Stimulated activated effector memory CD8-positive, alpha-beta T cell treated with anti-CD3 and anti-CD28 coated beads, Interleukin-12 subunit alpha, Interleukin-12 subunit beta, amount 100 ng/mL, for 72 hours (primary cell): ENCODE measurements around the gene NOTCH1.

Source experiments
- ATAC-seq: fragments of 150-1000 bp; cut with Tn5 transposase; 2 replicates; pipeline ENCODE4 v1.10.0; 2021
- DNase-seq, 2 donors: peaks; one replicate each; pipeline ENCODE4 v3.0.0; 2021 to 2022; ENCODE audit warnings: low spot score in 2 of 2
- H3K27ac Mint-ChIP-seq: one replicate; pipeline ENCODE4 v1.8.0; 2022; ENCODE audit warnings: mild to moderate bottlenecking, mixed read lengths
- H3K36me3 Mint-ChIP-seq: one replicate; pipeline ENCODE4 v1.8.0; 2022; ENCODE audit warnings: mild to moderate bottlenecking, mixed read lengths
- H3K4me1 Mint-ChIP-seq: one replicate; pipeline ENCODE4 v1.8.0; 2022; ENCODE audit warnings: mixed read lengths
- H3K4me3 Mint-ChIP-seq: one replicate; pipeline ENCODE4 v1.8.0; 2022; ENCODE audit warnings: mild to moderate bottlenecking, mixed read lengths
- H3K9me3 Mint-ChIP-seq: one replicate; pipeline ENCODE4 v1.8.0; 2022; ENCODE audit warnings: mixed read lengths

Gene NOTCH1

DNA sequence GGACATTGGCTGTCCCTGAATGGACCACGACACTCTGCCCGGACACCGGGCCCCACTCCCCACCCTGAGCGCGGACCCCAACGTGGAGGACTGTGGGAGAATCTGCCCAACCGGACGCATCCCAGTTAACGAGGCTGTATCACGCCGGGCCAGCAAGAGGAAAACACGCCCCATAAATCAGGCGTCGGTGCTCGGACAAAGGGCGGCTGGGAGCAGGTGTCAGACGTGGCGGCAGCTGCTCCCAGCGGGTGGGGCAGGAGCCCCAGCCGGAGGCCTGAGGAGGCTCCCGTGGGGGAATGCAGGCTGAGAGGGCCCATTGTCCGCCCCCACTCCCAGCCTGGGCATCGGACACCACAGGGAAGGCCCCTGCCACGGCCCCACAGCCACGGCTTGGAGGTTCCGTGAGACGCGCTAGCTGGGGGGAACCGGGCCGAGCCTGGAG is 19.2 kb downstream of the NOTCH1 start:
- Mint-ChIP-seq H3K4me1 (peaks cover 32% of the 10 kb centered on the region), H3K9me3 (no peaks in the 10 kb centered on the region), H3K4me3 (no peak overlapping the region), H3K27ac (no peak overlapping the region), H3K36me3 (peaks cover 47% of the 10 kb centered on the region)
- ATAC-seq, result no peak
- no peak for DNase-seq

- Mint-ChIP-seq H3K4me3 (no peak overlapping the region), H3K36me3 (peaks cover 44% of the 10 kb centered on the region), H3K4me1 (peaks cover 27% of the 10 kb centered on the region), H3K9me3 (no peaks in the 10 kb centered on the region), H3K27ac (no peak overlapping the region)
- no peak for ATAC-seq
- no peak for DNase-seq
Measured at GRCh38 chr9:136525841-136526499, 19.9 kb downstream of the NOTCH1 start.

GRCh38 chr9:136525207-136525606 is 20.6 kb downstream of the NOTCH1 start:
- DNase-seq (no peak), ATAC-seq (no peak)
- H3K4me1 Mint-ChIP-seq, result peaks cover 21% of the 10 kb centered on the region
- H3K27ac Mint-ChIP-seq, result peak overlapping the region; percentile 12
- no peak overlapping the region for H3K4me3 Mint-ChIP-seq
- peaks cover 46% of the 10 kb centered on the region for H3K36me3 Mint-ChIP-seq
- no peaks in the 10 kb centered on the region for H3K9me3 Mint-ChIP-seq

GRCh38 chr9:136522314-136523237 is 23.3 kb downstream of the NOTCH1 start:
- no peak overlapping the region for H3K4me3 Mint-ChIP-seq
- peaks cover 5% of the 10 kb centered on the region for H3K4me1 Mint-ChIP-seq
- DNase-seq, result no peak
- peaks cover 52% of the 10 kb centered on the region for H3K36me3 Mint-ChIP-seq
- ATAC-seq, result no peak
- H3K27ac Mint-ChIP-seq, result no peak overlapping the region
- H3K9me3 Mint-ChIP-seq, result no peaks in the 10 kb centered on the region

DNA sequence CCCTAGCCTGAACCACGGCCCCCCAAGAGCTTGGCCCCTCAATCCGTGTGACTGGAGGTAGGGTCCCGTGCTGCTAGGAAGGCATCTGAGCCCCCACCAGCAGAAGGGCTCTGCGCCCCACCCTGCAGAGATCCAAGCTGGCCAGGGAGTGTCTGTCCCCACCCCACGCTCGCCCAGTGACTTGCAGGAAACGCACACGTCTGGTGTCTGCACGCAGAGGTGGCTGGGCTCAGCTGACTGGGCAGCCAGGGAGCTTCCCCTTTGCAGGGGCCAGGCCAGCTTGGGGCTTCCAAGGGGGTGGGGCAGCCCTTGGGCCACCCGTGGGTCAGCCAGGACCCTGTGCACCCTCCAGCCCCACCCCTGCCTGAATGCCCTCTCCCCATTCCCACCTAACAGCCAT is 24.3 kb downstream of the NOTCH1 start:
- Mint-ChIP-seq H3K36me3 (peaks cover 54% of the 10 kb centered on the region), H3K4me1 (peaks cover 5% of the 10 kb centered on the region), H3K9me3 (no peaks in the 10 kb centered on the region), H3K27ac (no peak overlapping the region), H3K4me3 (no peak overlapping the region)
- DNase-seq, result no peak
- ATAC-seq, result no peak

DNA sequence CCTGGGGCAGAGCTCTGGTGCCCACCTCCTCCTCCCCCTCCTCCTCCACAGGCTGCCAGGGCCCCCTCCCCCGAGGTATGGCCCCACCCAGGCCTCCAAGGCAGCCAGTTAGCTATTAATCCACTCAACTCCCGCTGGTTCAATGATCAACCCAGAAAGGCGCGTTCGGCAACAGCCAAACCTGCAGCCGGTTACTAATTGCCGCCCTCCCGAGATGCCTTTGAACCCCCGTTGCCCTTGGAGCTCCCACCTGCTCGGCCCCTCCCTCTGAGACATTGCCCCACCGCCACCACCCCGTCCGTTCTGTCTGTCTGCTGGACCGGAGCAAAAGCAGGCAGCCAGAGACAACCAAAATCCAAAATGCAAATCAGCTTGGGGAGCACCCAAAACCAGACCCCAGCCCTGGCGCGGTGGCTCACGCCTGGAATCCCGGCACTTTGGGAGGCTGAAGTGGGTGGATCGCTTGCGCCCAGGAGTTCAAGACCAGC is 25.8 kb downstream of the NOTCH1 start:
- H3K4me3 Mint-ChIP-seq, result no peak overlapping the region
- H3K9me3 Mint-ChIP-seq, result no peaks in the 10 kb centered on the region
- H3K36me3 Mint-ChIP-seq, result peaks cover 59% of the 10 kb centered on the region
- ATAC-seq (no peak), DNase-seq (no peak)
- H3K27ac Mint-ChIP-seq, result no peak overlapping the region
- no peaks in the 10 kb centered on the region for H3K4me1 Mint-ChIP-seq

DNA sequence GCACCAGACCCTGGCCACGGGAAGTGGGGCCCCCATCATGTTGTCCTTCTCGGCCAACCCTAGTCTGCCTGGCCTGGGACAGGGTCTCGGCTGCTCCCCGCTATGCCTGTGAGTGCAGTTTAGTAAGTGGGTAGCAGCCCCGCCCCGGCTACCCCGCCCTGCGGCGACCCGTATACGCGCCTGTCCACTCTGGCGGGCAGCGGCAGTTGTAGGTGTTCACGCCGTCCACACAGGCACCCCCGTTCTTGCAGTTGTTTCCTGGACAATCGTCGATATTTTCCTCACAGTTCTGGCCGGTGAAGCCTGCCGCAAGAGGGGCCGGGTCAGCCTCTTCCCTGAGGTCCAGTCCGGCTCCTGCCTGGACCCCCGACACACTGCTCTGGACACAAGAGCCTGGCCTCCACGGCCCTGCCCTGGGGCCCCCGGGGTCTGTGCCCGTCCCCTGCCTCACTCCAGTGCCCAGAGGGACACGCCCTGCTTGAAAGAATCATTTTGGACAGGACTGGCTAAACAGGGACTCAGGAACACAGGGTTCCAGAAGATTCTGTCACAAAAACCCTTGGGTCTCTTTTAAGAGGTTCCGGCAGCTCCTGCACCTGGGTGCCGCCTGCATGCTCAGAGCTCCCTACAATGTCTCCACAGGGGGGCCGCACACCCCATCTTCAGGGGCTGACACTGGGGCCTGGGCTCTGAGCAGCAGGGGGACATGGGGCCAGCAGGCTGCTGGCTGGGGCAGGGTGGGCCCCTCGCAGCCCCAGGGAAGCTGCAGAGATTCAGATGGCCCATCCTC is 26.4 kb downstream of the NOTCH1 start:
- no peak for ATAC-seq
- peaks cover 59% of the 10 kb centered on the region for H3K36me3 Mint-ChIP-seq
- no peaks in the 10 kb centered on the region for H3K4me1 Mint-ChIP-seq
- DNase-seq, result no peak
- no peak overlapping the region for H3K4me3 Mint-ChIP-seq
- H3K9me3 Mint-ChIP-seq, result no peaks in the 10 kb centered on the region
- no peak overlapping the region for H3K27ac Mint-ChIP-seq

- DNase-seq (no peak), ATAC-seq (no peak)
- no peak overlapping the region for H3K4me3 Mint-ChIP-seq
- H3K9me3 Mint-ChIP-seq, result no peaks in the 10 kb centered on the region
- no peaks in the 10 kb centered on the region for H3K4me1 Mint-ChIP-seq
- no peak overlapping the region for H3K27ac Mint-ChIP-seq
- peaks cover 61% of the 10 kb centered on the region for H3K36me3 Mint-ChIP-seq
Measured at GRCh38 chr9:136518623-136519022, 27.2 kb downstream of the NOTCH1 start.

GRCh38 chr9:136517950-136518349 is 27.9 kb downstream of the NOTCH1 start:
- Mint-ChIP-seq H3K4me1 (no peaks in the 10 kb centered on the region), H3K4me3 (no peak overlapping the region), H3K36me3 (peaks cover 63% of the 10 kb centered on the region), H3K9me3 (no peaks in the 10 kb centered on the region), H3K27ac (no peak overlapping the region)
- ATAC-seq, result no peak
- DNase-seq, result no peak

DNA sequence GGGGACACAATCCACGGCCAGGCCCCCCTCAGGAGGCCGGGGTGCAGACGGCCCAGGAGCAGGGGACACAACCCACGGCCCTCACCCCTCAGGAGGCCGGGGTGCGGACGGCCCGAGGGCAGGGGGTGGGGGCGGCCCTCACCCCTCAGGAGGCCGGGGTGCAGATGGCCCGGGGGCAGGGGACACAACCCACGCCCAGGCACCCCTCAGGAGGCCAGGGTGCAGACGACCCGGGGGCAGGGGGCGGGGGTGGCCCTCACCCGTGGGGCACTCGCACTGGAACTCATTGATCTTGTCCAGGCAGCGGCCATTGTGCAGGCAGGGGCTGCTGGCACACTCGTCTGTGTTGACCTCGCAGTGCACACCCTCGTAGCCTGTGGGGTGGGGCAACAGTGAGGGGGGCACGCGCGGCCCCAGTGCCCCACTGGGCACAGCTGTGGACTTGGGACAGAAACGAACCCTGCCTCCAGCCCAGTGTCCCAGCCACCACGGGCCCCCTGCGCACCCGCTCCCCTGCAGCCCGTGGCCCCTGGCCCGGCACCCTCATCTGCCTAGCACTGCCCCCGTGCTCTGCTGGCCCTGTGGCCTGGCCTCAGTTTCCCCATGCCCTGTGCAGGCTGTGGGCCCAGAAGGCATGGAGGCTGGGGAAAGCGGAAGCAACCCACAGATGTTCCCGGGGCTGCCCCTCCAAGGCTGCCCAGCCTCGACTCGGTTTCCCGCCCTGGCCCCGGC is 28.7 kb downstream of the NOTCH1 start:
- no peak for DNase-seq
- Mint-ChIP-seq H3K4me3 (no peak overlapping the region), H3K4me1 (no peaks in the 10 kb centered on the region), H3K9me3 (no peaks in the 10 kb centered on the region), H3K27ac (no peak overlapping the region), H3K36me3 (peaks cover 67% of the 10 kb centered on the region)
- no peak for ATAC-seq

DNA sequence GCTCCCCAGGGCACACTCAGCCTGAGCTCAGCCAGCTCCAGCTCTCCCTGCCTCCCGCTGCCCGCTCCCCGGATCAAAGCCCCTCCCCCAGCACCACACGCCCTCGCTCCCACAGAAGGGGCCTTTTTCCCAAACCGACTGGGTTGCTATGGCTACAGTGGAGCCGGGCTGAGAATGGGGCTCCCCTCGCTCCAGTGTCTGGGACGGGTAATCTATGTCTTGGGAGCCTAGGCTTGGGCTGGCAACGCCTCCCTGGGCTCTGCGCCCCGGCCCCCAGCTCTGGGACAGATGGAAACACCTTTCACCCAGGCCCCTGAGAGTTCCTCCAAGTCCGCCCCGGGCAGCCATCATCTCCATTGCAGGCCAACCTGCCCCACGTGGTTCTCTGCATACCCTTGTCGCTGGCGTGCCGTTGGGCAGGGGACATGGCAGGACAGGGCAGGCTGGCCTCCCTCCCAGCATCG is 29.6 kb downstream of the NOTCH1 start:
- DNase-seq (no peak), ATAC-seq (no peak)
- Mint-ChIP-seq H3K27ac (no peak overlapping the region), H3K4me1 (no peaks in the 10 kb centered on the region), H3K4me3 (no peak overlapping the region), H3K36me3 (peaks cover 71% of the 10 kb centered on the region), H3K9me3 (no peaks in the 10 kb centered on the region)

DNA sequence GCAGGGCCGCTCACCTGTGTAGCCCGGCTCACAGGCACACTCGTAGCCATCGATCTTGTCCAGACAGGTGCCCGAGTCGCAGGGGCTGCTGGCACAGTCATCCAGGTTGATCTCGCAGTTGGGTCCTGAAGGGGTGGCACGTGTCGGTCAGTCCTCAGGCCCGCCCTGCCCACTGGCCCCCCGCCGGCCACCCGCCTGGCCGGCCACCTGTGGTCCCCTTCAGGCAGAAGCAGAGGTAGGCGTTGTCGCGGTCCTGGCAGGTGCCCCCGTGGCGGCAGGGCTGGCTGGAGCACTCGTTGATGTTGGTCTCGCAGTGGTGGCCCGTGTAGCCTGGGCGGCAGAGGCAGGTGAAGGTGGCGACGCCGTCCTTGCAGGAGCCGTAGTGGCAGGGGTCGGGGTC is 30.6 kb downstream of the NOTCH1 start:
- Mint-ChIP-seq H3K4me3 (no peak overlapping the region), H3K27ac (no peak overlapping the region), H3K9me3 (no peaks in the 10 kb centered on the region), H3K36me3 (peaks cover 77% of the 10 kb centered on the region), H3K4me1 (no peaks in the 10 kb centered on the region)
- ATAC-seq (no peak), DNase-seq (no peak)

DNA sequence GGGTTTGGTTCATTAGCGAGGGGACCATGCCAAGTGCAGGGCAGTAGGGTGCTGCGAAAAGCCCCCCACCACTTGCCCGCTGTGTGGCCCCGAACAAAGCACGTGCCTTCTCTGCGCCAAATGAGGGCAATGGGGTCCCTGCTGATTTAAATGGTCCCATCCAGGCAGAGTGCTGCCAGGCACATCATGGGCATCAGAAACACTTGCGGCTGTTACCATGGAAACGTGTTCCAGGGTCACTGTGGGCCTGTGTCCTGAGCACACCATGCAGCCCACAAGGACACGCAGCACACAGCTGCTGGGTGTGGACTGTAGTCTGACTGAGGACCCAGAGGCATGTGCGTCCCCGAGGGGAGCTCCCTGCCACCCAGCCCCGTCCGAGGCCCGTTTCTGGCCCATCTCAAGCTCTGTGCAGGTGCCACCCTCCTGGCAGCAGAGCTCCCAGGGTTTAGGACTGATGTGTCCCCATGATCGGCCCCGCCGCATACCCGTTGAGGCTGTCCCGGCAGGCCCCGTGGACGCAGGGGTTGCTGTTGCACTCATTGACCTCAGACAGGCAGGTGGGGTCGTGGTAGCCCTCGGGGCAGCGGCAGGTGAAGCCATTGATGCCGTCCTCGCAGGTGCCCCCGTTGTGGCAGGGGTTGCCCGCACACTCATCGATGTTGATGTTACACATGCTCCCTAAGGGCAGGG is 31.7 kb downstream of the NOTCH1 start:
- Mint-ChIP-seq H3K9me3 (no peaks in the 10 kb centered on the region), H3K27ac (no peak overlapping the region), H3K4me3 (no peak overlapping the region), H3K36me3 (peaks cover 82% of the 10 kb centered on the region), H3K4me1 (no peaks in the 10 kb centered on the region)
- DNase-seq (no peak), ATAC-seq (no peak)

DNA sequence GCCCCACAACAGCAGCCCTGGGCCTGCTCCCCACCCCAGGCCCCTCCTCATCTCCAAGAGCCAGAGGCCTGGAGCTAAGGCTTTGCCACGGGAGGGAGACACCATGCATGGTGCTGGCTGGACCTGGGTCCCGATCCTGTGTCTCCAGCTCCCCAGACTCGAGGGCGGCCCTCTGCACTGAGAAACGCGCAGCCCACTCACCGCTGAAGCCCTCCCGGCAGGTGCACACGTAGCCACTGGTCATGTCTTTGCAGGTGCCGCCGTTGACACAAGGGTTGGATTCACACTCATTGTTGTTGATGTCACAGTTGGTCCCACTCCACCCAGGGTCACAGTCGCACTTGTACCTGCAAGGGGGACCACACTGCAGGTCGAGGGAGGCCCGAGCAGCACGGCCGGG is 32.7 kb downstream of the NOTCH1 start:
- no peaks in the 10 kb centered on the region for H3K4me1 Mint-ChIP-seq
- no peaks in the 10 kb centered on the region for H3K9me3 Mint-ChIP-seq
- peaks cover 84% of the 10 kb centered on the region for H3K36me3 Mint-ChIP-seq
- no peak for ATAC-seq
- no peak overlapping the region for H3K4me3 Mint-ChIP-seq
- H3K27ac Mint-ChIP-seq, result no peak overlapping the region
- no peak for DNase-seq
